ENCODE measurements around the gene LRRC75B. TPM values are rescaled to one million over a fixed set of nuclear protein-coding genes. Genes with fewer than 3 reads are reported as not detected.

Gene LRRC75B
- total and polyA plus RNA-seq, 2 of the 13 experiments (the other 11 are each of a cell fraction or from before 2014, with no cell fraction given): 11.8 to 34.8 TPM

- TF ChIP-seq NFATC3 (CRISPR knock-in tag; IDR thresholded peaks at IDR 0.05): no peak
- TF ChIP-seq ZNF292 (CRISPR knock-in tag; IDR thresholded peaks at IDR 0.05; ENCODE audit: borderline replicate concordance, low read depth): 0 out of 2 replicates have a peak, but pooled peaks have one; percentile 31
- TF ChIP-seq ZNF431 (CRISPR knock-in tag; IDR thresholded peaks at IDR 0.05; ENCODE audit: borderline replicate concordance, low read depth): peak; percentile 78; the same call in 1 of the 2 replicates
- TF ChIP-seq MTA1 (CRISPR knock-in tag; IDR thresholded peaks at IDR 0.05; ENCODE audit: borderline replicate concordance): 0 out of 2 replicates have a peak, but pooled peaks have one; percentile 45
- TF ChIP-seq, protein P1, sequence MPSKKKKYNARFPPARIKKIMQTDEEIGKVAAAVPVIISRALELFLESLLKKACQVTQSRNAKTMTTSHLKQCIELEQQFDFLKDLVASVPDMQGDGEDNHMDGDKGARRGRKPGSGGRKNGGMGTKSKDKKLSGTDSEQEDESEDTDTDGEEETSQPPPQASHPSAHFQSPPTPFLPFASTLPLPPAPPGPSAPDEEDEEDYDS (CRISPR knock-in tag; IDR thresholded peaks at IDR 0.05): 0 out of 2 replicates have a peak, but pooled peaks have one; percentile 18
- TF ChIP-seq ZNF468 (CRISPR knock-in tag; IDR thresholded peaks at IDR 0.05): no peak
- 0 out of 2 replicates have a peak, but pooled peaks have one; percentile 47 for TF ChIP-seq ZIK1 (CRISPR knock-in tag; IDR thresholded peaks at IDR 0.05; ENCODE audit: borderline replicate concordance, low read depth)
- peak; percentile 50; the same call in 1 of the 2 replicates for TF ChIP-seq NRL (CRISPR knock-in tag; IDR thresholded peaks at IDR 0.05; ENCODE audit: borderline replicate concordance)
- TF ChIP-seq GTF2F1 (IDR thresholded peaks at IDR 0.05; ENCODE audit: low read length): no peak
- TF ChIP-seq SMARCC2 (IDR thresholded peaks at IDR 0.05): no peak
- no peak for TF ChIP-seq NFRKB (IDR thresholded peaks at IDR 0.05)
- TF ChIP-seq XRCC5 (optimal IDR thresholded peaks at IDR 0.05; ENCODE audit: low read length): peak; percentile 64
- TF ChIP-seq PHF20 (CRISPR knock-in tag; IDR thresholded peaks at IDR 0.05): 0 out of 2 replicates have a peak, but pooled peaks have one; percentile 47
- no peak; the same call in 1 of the 2 replicates for TF ChIP-seq FOXA3 (CRISPR knock-in tag; IDR thresholded peaks at IDR 0.05)
- 0 out of 2 replicates have a peak, but pooled peaks have one; percentile 23 for TF ChIP-seq RBFOX2 (IDR thresholded peaks at IDR 0.05; ENCODE audit: low read depth, low read length)
- TF ChIP-seq KLF16 (CRISPR knock-in tag; IDR thresholded peaks at IDR 0.05): 0 out of 4 replicates have a peak, but pooled peaks of 1 of the 2 experiments have one; percentile 74
- no peak for TF ChIP-seq PLSCR1 (CRISPR knock-in tag; IDR thresholded peaks at IDR 0.05; ENCODE audit: borderline replicate concordance)
- peak; percentile 50; the same call in 1 of the 2 replicates for TF ChIP-seq ZBTB8A (CRISPR knock-in tag; IDR thresholded peaks at IDR 0.05; ENCODE audit: borderline replicate concordance, low read depth)
- TF ChIP-seq ZNF782 (CRISPR knock-in tag; IDR thresholded peaks at IDR 0.05; ENCODE audit: borderline replicate concordance): no peak
- no peak for TF ChIP-seq HNF4A (CRISPR knock-in tag; IDR thresholded peaks at IDR 0.05)
- TF ChIP-seq TCF7L2 (IDR thresholded peaks at IDR 0.05; ENCODE audit: low read depth, low read length): no peak
- TF ChIP-seq ZNF18 (CRISPR knock-in tag; IDR thresholded peaks at IDR 0.05; ENCODE audit: insufficient replicate concordance): no peak
- TF ChIP-seq CAMTA2 (CRISPR knock-in tag; IDR thresholded peaks at IDR 0.05; ENCODE audit: borderline replicate concordance): 0 out of 2 replicates have a peak, but pooled peaks have one; percentile 7
- no peak for TF ChIP-seq KLF6 (CRISPR knock-in tag; IDR thresholded peaks at IDR 0.05)
- TF ChIP-seq ZNF20 (CRISPR knock-in tag; IDR thresholded peaks at IDR 0.05): no peak
- TF ChIP-seq ZNF10 (CRISPR knock-in tag; IDR thresholded peaks at IDR 0.05; ENCODE audit: borderline replicate concordance, low read depth): no peak
- TF ChIP-seq ZNF451 (CRISPR knock-in tag; IDR thresholded peaks at IDR 0.05): no peak
- TF ChIP-seq ZNF121 (CRISPR knock-in tag; IDR thresholded peaks at IDR 0.05): peak; percentile 74
Observed at GRCh38 chr22:24583221-24584165, 9.4 kb downstream of the LRRC75B start (continued).

All from HepG2 (cell line).